GM18526 (cell line): ENCODE results near the gene GSC2.

Source experiments
- POLR2A ChIP-seq: IDR thresholded peaks from 3 replicates; pipeline ENCODE4 v1.6.1; 2011; ENCODE audit not compliant: insufficient read length; ENCODE audit errors: extremely low read depth

The GSC2 gene, protein sequence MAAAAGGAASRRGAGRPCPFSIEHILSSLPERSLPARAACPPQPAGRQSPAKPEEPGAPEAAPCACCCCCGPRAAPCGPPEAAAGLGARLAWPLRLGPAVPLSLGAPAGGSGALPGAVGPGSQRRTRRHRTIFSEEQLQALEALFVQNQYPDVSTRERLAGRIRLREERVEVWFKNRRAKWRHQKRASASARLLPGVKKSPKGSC

DNA sequence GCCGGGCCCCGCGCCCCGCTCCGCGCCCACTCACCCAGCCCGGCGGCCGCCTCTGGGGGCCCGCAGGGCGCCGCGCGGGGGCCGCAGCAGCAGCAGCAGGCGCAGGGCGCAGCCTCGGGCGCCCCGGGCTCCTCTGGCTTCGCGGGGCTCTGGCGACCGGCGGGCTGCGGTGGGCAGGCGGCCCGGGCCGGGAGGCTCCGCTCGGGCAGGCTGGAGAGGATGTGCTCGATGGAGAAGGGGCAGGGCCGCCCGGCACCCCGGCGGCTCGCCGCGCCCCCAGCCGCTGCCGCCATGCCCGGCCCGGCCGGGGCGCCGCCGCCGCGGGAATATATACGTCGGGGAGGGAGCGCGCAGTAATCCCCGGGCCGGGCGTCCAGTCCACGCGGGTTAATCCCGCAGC, at the start of gene GSC2:
TSS of gene GSC2 (minus strand) at position 302 of the 400 bp plus-strand sequence. CDS start at position 293, 9 bp downstream.
- no peak for TF ChIP-seq POLR2A

DNA sequence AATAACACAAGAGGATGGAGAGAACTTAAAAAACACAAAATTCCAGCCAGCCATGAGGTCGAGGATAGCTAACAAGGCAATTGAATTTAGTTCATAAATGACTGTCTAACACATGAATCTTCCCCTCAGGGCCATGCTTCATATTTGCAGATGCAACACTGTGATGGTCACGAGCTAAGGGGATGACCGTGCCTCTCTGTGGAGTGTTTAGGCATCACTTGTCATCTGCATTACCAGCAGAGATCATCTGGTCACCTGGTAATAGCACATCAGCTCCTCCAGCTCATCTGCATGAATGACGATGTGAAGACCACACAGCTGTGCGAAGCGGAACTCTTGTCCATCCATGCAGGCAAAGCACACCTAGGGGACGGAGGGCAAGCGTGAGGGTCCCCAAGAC, 49.4 kb upstream of the GSC2 start:
- no peak for TF ChIP-seq POLR2A

DNA sequence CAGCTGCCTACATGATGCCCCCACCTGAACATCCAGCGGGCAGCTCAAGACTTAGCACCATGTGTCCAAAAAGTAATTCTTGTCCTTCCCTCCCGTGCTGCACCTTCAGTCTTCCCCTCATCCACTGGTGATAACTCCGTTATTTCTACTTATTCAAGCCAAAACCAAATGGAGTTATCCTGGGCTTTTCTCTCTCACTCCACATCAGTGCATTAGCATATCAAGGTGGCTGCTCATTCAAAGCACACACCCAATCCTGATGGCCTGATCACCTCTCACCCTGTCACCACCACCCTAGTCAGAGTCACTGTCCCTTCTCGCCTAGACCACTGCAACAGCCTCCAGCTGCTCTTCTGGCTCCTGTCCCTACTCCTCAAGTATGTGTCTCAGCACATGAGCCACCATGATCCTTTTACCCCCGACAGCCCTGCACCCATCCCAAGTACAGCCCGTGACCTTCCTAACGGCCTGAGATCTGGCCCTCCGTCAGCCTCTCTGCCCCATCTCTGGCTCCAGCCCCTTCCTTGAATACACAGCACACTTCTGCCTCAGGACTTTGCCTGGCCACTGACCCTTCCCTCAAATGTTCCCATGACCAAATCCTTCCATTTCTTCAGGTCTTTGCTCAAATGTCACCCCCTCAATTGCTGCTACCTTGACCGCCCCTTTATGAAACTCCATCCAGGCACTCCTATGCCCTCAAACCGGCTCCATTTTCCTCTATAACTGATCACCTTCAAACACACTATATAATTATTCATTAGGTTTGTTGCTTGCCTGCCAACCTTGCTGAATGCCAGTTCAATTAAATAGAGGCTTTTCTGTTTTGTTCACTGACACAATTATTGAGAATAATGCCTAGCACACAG, 48.1 kb upstream of the GSC2 start:
- TF ChIP-seq POLR2A: no peak

DNA sequence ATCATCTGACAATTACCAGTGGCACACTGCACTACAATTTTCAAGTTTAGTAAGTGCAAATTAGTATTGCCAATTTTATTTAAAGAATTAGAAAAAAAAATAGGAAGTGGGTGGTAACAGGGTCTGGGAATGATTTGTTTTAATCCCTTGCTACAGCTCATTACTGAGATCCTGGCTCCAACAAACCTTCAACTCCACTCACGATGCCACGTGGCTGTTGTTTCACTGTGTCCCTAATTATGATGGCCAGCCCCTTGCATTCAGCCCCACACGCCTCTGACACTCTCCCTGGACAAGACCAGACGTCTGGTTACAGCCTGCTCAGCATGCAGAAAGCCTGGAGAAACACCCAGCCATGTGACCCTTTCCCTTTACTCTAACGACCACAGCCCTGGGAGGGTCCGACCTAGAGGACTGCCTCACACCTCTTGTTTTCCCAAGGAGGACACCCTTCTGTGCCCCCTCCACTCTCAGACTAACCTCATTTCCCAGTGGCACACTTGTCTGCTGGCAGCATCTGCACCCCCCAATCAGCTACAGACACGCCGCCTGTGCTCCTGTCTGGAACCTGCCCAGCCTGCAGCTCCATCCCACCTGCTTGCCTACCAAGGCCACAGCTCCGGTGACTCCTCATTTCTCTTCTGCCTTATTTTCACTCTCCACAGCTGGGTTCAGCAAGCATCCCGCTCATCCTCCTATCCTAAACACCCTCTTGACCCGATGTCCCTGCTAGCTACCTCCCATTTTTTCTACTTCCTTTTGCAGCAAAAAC, 46.9 kb upstream of the GSC2 start:
- no peak for TF ChIP-seq POLR2A

DNA sequence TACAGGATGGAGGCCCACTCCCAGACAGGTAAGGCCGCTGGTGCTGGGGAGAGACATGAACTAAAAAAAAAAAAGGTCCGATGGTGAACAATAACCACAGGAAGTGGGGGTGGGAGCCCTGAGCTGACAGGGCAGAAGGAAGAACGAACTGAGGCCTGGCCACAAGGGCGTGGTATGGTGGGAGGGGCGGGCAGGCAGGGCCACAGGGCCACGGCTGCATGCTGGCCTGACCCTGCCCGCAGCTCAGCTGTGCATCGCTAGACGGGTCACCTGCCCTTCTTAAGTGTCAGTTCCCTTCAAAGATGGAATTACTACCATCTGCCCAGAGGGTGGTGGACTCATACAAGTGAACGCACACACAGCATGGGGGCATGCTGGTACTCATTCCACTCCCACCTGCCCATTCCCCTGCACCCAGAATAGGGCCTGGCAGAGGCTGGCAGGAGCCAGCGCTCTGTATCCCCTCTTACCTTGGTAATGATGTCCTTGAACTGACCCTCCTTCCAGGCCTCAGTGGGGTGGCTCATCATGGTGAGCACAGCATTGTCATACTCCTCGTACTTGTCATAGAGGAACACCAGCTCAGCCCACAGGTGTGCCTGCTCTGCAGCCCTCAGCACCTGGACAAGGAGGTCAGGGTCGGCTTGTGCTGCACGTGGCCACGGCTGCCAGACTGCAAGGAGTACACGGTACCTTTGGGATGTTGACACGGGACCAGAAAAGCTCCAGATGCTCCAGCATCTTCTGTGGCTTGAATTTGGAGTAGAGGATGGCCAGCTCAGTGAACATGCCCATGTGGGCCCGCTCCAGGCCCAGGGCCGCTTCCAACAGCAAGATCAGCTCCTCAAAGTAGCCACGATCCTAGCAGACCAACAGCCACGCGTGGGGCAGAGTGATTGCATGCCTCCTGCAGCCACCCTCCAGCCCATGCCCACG, 46.0 kb upstream of the GSC2 start:
- TF ChIP-seq POLR2A: no peak

DNA sequence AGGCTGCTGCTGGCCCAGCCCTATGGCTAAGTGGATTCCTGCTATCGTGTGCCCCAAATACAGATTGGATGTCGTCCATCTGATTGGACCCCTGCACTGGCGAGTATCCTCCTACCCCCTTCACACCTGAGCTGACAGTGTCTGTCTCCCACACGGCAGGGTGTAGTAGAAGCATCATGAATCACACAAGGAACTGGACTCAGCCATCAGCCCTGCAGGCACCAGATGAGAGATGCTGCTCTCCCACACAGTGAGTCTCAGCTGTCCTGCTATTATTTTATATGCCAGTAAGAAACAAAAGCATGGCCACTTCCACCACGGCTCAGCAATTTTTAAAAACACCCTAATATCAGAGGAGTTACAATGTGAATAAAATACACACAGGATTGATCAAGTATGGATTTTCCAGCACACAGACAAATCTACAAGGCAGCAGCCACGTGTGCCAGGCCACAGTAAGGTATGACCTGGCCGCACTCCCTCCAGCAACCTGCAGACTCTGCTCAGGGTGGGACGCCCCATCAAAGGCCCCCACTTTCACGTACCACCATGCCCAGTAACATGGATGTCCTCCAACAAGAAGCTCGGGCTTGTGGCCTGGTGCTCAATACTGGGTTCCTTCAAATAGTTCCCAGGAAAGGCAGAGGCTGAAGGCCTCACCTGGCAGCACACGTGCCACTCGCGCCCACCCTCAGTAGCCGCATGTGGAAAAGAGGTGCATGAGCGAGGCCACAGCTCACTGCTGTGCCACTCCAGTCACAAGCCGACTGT, 44.9 kb upstream of the GSC2 start:
- no peak for TF ChIP-seq POLR2A

DNA sequence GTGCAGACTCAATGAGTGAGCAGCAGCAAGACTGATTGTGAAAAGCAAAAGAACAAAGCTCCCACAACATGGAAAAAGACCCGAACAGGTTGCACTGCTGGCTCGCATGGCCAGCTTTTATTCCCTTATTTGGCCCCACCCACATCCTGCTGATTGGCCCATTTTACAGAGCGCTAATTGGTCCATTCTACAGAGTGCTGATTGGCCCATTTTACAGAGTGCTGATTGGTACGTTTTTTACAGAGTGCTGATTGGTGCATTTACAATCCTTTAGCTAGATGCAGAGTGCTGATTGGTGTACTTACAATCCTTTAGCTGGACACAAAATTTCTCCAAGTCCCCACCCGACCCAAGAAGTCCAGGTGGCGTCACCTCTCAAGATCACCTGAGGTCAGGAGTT, 43.8 kb upstream of the GSC2 start:
- TF ChIP-seq POLR2A: no peak

DNA sequence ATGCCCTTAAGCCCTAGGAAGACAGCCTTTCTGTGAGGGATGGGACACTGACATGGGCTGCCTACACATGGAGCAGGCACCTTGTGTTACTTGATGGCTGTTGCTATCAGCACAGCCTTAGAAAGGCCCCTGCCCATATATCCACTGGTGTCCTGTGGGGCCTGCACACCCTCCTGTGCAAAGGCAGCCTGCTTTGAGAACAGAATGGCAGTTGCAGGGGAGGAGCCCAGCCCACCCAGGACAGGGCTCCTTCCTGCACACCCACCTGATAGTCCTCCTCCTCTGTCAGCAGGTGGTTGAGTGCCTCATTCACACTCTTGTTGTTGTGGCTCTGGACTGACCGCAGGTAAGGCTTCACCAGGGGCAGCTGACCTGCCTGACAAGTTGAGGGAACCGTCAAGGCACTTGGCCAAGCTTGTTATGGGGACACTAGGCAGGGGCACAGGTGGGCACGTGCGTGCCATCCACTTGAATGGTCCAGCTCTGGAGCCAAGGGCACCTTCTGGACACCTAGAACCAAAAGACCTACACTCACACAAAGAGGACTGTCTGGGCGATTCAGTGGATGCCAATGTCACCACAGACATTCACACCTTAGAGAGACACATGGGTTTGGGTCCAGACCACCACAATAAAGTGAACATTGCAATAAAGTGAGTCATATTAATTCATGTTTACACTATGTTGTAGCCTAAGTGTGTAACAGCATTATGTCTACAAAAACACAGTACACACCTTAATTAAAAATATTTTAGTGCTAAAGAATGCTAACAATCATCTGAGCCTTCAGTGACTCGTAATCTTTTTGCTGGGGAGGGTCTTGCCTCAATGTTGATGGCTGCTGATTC, 37.8 kb upstream of the GSC2 start:
- no peak for TF ChIP-seq POLR2A

DNA sequence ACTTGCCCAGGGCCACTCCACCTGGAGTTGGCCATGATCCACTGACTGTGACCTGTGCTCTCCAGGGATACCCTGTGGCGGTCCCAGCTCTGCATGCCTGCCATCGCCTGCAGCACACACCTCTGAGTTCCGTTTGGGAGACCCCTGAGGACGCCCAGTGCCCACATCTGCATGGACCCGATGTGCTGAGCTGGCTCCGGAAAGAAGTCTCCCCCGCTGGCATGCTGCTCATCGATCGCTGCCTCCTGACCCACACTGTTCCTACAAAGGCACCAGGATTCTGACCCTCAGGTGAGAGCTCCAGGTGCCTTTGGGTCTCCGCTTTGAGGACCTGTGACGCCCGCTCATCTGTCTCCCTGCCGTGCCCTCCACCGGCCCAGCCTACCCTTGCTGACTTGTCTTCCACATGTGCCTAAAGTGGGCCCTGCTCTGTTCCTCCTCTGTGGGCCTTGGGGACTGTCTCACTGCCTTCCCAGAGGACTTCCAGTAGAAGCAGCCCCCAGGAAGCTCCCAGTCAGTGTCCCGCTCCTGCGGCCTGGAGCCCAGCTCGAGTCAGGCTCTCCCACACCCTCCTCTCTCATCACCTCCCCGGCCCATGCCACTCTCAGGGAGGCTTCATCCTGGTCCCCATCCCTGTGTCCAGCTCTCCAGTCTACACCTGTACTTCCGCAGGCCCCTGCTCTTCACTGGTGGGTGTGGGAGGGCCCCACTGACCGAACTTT, 34.3 kb upstream of the GSC2 start:
- TF ChIP-seq POLR2A: no peak

DNA sequence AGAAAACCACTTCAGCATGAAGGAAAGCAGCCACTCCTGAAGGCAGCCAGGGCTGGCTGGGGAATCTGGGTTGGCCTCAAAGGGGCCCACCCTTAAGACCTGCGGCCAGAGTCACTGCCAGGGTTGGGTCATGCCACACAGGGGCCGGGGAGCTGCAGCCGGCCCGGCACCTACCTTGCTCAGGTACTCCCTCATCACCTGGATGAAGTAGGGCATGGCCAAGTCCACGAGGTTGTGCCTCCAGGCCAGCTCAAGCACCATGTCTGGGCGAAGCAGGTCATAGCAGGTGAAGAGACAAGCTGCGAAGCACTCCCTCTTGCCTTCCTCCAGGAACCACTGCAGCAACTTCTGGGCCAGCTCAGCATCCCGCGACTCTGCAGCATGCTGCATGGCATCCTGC, 33.1 kb upstream of the GSC2 start:
- TF ChIP-seq POLR2A: no peak

DNA sequence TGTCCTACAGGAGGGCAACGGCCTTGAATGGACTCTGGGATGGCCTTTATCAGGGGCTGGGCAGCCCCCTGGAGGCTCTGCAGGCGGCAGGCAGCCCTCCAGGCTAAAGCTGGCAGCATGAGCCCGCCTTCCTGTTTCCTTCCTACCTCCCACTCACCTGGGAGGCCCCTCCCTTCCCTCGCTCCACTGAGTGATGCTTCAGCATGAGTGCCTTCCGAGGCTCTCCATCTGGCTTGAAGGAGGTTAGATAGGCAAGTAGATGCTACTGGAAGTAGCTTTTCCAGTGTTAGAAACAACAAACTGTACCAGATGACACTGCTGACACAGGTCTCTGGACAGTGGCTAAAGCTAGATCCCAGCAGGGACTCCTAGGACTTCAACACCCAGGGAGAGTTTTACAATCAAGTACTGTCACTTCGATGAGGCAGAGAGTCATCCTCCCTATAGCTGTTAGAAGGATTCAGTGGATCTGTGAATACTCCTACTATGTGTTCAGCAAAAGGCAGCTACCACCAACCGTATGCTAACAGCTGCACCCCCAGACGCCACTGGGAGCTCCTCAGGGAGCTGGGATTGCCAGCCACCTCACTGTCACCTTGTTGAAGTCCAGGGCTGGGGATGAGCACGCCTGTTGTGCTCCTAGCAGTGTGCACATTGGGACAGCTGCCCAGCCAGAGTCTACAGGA, 32.5 kb upstream of the GSC2 start:
- TF ChIP-seq POLR2A: no peak

DNA sequence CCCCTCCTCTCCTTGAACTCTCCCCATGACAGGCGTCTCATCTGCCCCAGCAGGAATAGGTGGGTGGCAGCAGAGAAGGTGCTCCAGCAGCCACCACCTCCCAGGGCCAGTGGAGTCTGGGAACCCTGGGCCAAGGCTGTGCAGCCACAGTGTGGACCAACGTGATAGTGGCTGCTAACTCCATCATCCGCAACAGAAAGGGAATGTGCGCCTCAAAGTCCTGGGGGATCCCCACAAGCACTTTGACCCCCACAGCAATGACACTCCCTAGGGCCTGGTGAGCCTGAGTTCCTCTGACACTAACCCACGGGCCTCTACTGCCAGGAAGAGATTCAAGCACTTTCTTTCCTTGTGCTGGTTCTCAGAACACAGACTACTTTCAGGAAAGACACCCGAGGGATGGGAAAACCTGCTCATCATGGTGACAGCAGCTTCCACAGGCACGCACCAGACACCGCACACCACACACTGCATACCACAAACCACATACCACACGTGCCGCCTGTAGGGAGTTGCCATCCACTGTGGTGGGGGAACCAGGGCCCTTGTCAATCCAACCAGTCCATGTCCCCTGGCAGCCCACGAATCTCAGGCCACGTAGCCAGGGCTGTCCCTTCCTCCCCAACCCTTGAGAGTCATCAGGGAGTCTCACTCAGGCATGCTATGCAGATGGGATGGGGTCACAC, 31.8 kb upstream of the GSC2 start:
- TF ChIP-seq POLR2A: no peak
